Liver (tissue), 9 donors: ENCODE results near the gene TAGLN2. TPM values are rescaled to one million over a fixed set of nuclear protein-coding genes. Genes with fewer than 3 reads are reported as not detected.

Experiments
- DNase-seq: peaks from one replicate; pipeline ENCODE4 v3.0.0-alpha.2; 2017; ENCODE audit warnings: low spot score
- H3K27ac ChIP-seq, 2 donors: one replicate each; pipeline ENCODE4 v1.7.0; 2013; ENCODE audit warnings: inconsistent platforms in 2 of 2, low read length in 2 of 2, control low read depth in 1 of 2, low read depth in 1 of 2, mild to moderate bottlenecking in 1 of 2
- H3K27me3 ChIP-seq, 4 donors: one replicate each; pipeline versions ENCODE4 v1.6.1 to v1.7.0; 2013; ENCODE audit warnings: low read length in 3 of 4, inconsistent platforms in 1 of 4, mild to moderate bottlenecking in 1 of 4, moderate library complexity in 1 of 4; ENCODE audit not compliant: control insufficient read depth in 4 of 4, insufficient read depth in 4 of 4
- H3K36me3 ChIP-seq, 4 donors: one replicate each; pipeline versions ENCODE4 v1.6.1 to v1.7.0; 2013; ENCODE audit warnings: low read length in 3 of 4, mild to moderate bottlenecking in 3 of 4, low read depth in 1 of 4, moderate library complexity in 1 of 4; ENCODE audit not compliant: control insufficient read depth in 4 of 4, insufficient read depth in 3 of 4
- H3K4me1 ChIP-seq, 4 donors: one replicate each; pipeline versions ENCODE4 v1.6.1 to v1.7.0; 2013; ENCODE audit warnings: low read length in 3 of 4, mild to moderate bottlenecking in 3 of 4, moderate library complexity in 1 of 4; ENCODE audit not compliant: control insufficient read depth in 4 of 4, insufficient read depth in 4 of 4
- H3K4me3 ChIP-seq, 3 donors: one replicate each; pipeline versions ENCODE4 v1.6.1 to v1.7.0; 2013; ENCODE audit warnings: low read length in 3 of 3, control low read depth in 1 of 3, low read depth in 1 of 3, mild to moderate bottlenecking in 1 of 3
- H3K9ac ChIP-seq, 2 donors: one replicate each; pipeline ENCODE4 v1.7.0; 2013; ENCODE audit warnings: low read length in 2 of 2, mild to moderate bottlenecking in 2 of 2, moderate library complexity in 2 of 2, control low read depth in 1 of 2, low read depth in 1 of 2
- H3K9me3 ChIP-seq, 4 donors: one replicate each; pipeline versions ENCODE4 v1.6.1 to v1.7.0; 2013; ENCODE audit warnings: low read length in 3 of 4; ENCODE audit not compliant: control insufficient read depth in 4 of 4
- EGR1 ChIP-seq, 2 donors: IDR thresholded peaks; 2 replicates each; pipeline ENCODE4 v1.6.1; 2016 to 2018; ENCODE audit warnings: antibody characterized with exemption in 2 of 2, low read depth in 2 of 2
- FOXA1 ChIP-seq: IDR thresholded peaks from 2 replicates; pipeline ENCODE4 v1.6.1; 2016; ENCODE audit warnings: antibody characterized with exemption
- FOXA2 ChIP-seq: IDR thresholded peaks from 2 replicates; pipeline ENCODE4 v1.6.1; 2016; ENCODE audit warnings: antibody characterized with exemption
- GABPA ChIP-seq, 2 donors: IDR thresholded peaks in 1 of 2; conservative IDR thresholded peaks in 1 of 2; 2 replicates each; pipeline ENCODE4 v1.6.1; 2016; ENCODE audit warnings: antibody characterized with exemption in 2 of 2, mild to moderate bottlenecking in 1 of 2, moderate library complexity in 1 of 2
- HNF4A ChIP-seq, 2 donors: conservative IDR thresholded peaks; 2 replicates each; pipeline ENCODE4 v1.6.1; 2016; ENCODE audit warnings: antibody characterized with exemption in 2 of 2, mild to moderate bottlenecking in 2 of 2
- HNF4G ChIP-seq: IDR thresholded peaks from 2 replicates; pipeline ENCODE4 v1.6.1; 2016; ENCODE audit warnings: antibody characterized with exemption
- JUND ChIP-seq, 2 donors: IDR thresholded peaks; 2 replicates each; pipeline ENCODE4 v1.6.1; 2016; ENCODE audit warnings: antibody characterized with exemption in 2 of 2
- NR2F2 ChIP-seq: IDR thresholded peaks from 2 replicates; pipeline ENCODE4 v1.6.1; 2016; ENCODE audit warnings: antibody characterized with exemption
- RAD21 ChIP-seq, 2 donors: IDR thresholded peaks; 2 replicates each; pipeline ENCODE4 v1.6.1; 2016; ENCODE audit warnings: antibody characterized with exemption in 2 of 2, mild to moderate bottlenecking in 2 of 2
- RXRA ChIP-seq, 2 donors: IDR thresholded peaks; 2 replicates each; pipeline ENCODE4 v1.6.1; 2017 to 2018; ENCODE audit warnings: antibody characterized with exemption in 2 of 2, mild to moderate bottlenecking in 1 of 2
- SP1 ChIP-seq: IDR thresholded peaks from 2 replicates; pipeline ENCODE4 v1.6.1; 2018; ENCODE audit warnings: antibody characterized with exemption, mild to moderate bottlenecking
- TAF1 ChIP-seq: conservative IDR thresholded peaks from 2 replicates; pipeline ENCODE4 v1.6.1; 2016; ENCODE audit warnings: antibody characterized with exemption, mild to moderate bottlenecking
- YY1 ChIP-seq: IDR thresholded peaks from 2 replicates; pipeline ENCODE4 v1.6.1; 2016; ENCODE audit warnings: antibody characterized with exemption, mild to moderate bottlenecking
- WGBS: extraction: QIAGEN DNeasy Blood & Tissue Kit; methylation state at CpG from one replicate; pipeline ENCODE4 v1.1.7; 2013; 5-methylcytosine and 5-hydroxymethylcytosine counted together
- polyA plus RNA-seq, 2 donors: library from polyadenylated mRNA; stranded (reverse) in 1 of 2; unstranded in 1 of 2; fragments of 200-250 nt in 1 of 2; fragments of >200 nt in 1 of 2; fragmentation: Nextera tagmentation in 1 of 2; extraction: Ambion mirVana in 1 of 2; gene quantifications; one replicate each; pipeline versions ENCODE4 v1.2.1 to v1.2.3, GENCODE V29; 2013 to 2015
- total RNA-seq, 2 donors: library from RNA; depleted of rRNA; stranded (reverse); fragments of >200 nt; gene quantifications; one replicate each; pipeline ENCODE4 v1.2.3, GENCODE V29; 2014
- TF ChIP-seq, protein P1 (sequence below): IDR thresholded peaks from 2 replicates; pipeline ENCODE4 v1.6.1; 2016; ENCODE audit warnings: antibody characterized with exemption
- TF ChIP-seq, protein P2 (sequence below): IDR thresholded peaks from 2 replicates; pipeline ENCODE4 v1.6.1; 2016; ENCODE audit warnings: antibody characterized with exemption
- TF ChIP-seq, protein P3 (sequence below): IDR thresholded peaks from 2 replicates; pipeline ENCODE4 v1.6.1; 2016; ENCODE audit warnings: antibody characterized with exemption, mild to moderate bottlenecking
- TF ChIP-seq, protein P4 (sequence below): IDR thresholded peaks from 2 replicates; pipeline ENCODE4 v1.6.1; 2016; ENCODE audit warnings: antibody characterized with exemption
- TF ChIP-seq, protein P5 (sequence below): fragments of 150-350 bp; IDR thresholded peaks from 2 replicates; pipeline ENCODE4 v1.5.1; 2017; ENCODE audit warnings: improper control_type of control experiment, low read depth, low read length; ENCODE audit not compliant: missing input control
- donor health status: healthy.
- donor health status: healthy.
- donor health status: healthy.
- donor health status: healthy.
- donor health status: healthy.

Gene TAGLN2
- total and polyA plus RNA-seq, 4 donors = 46.4 to 113 (median 79.8) TPM

DNA sequence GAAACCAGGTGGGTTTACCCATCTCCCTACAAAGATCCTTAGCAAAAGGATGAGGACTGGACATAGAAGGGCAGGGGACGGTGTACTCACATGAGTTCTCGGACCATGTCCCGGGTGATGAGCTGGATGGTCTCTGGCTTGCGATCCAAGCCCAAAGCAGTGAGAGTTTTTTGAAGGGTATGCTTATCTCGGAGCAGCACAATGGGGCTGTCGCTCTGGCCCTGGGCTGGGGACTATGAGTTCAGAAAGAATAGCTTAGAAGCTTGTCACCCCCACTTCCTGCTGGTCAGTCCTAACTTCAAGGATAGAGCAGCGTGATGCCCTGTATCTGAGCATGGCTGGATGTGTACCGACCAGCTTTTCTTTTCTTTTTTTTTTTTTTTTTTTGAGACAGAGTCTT, 34.9 kb downstream of the TAGLN2 start:
- no peak overlapping the region for H3K9ac ChIP-seq
- no peaks in the 10 kb centered on the region for H3K36me3 ChIP-seq
- H3K4me3 ChIP-seq = no peak overlapping the region
- peaks cover 0 to 8% (median 0%) of the 10 kb centered on the region in 4 donors for H3K4me1 ChIP-seq
- 77% methylated on average over 8 of the region's 8 CpGs for WGBS
- H3K27me3 ChIP-seq = no peaks in the 10 kb centered on the region
- no peaks in the 10 kb centered on the region for H3K9me3 ChIP-seq
- no peak for DNase-seq
- TF ChIP-seq JUND (IDR thresholded peaks at IDR 0.05) (no peak), NR2F2 (no peak), RXRA (IDR thresholded peaks at IDR 0.05) (no peak), FOXA1 (no peak), GABPA (IDR thresholded peaks at IDR 0.05 in 1 of 2, conservative IDR thresholded peaks at IDR 0.05 in 1 of 2) (no peak), FOXA2 (no peak)
- peak overlapping the region in 1 of 2 donors; percentile 59 for H3K27ac ChIP-seq

DNA sequence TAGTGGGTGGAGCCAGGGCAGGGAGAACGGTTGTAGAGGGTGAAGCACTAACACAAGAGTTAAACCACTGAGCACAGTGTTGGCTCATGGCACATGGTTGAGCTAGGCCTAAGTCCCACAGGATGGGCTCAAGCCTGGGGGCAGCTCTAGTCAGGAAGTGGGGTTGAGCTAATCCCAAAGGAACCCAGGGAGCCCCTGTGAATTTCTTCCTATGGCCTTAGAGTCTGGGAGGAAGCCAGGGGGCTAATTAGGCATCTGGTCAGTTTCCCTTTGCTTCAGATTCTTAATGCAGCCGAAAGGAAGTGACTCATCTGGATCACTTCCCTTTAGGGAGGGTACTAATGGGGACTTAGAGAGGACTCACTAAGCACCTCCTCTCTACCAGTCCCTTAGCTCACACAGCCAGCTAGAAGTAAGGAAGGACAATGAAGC, 35.5 kb downstream of the TAGLN2 start:
- Histone ChIP-seq H3K4me1 (peaks cover 0 to 8% (median 0%) of the 10 kb centered on the region in 4 donors), H3K27ac (peak overlapping the region; percentile 52 to 59), H3K36me3 (no peaks in the 10 kb centered on the region), H3K4me3 (no peak overlapping the region), H3K27me3 (no peaks in the 10 kb centered on the region), H3K9me3 (no peaks in the 10 kb centered on the region), H3K9ac (no peak overlapping the region)
- TF ChIP-seq, protein P1, sequence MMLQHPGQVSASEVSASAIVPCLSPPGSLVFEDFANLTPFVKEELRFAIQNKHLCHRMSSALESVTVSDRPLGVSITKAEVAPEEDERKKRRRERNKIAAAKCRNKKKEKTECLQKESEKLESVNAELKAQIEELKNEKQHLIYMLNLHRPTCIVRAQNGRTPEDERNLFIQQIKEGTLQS = no peak
- TF ChIP-seq YY1 = no peak
- TF ChIP-seq, protein P2, sequence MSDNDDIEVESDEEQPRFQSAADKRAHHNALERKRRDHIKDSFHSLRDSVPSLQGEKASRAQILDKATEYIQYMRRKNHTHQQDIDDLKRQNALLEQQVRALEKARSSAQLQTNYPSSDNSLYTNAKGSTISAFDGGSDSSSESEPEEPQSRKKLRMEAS = peak; percentile 28
- no peak for TF ChIP-seq FOXA2
- TF ChIP-seq HNF4A (conservative IDR thresholded peaks at IDR 0.05) = no peak
- peak; percentile 27 to 57 for TF ChIP-seq GABPA (IDR thresholded peaks at IDR 0.05 in 1 of 2, conservative IDR thresholded peaks at IDR 0.05 in 1 of 2)
- TF ChIP-seq NR2F2 = peak; percentile 34
- TF ChIP-seq EGR1 (IDR thresholded peaks at IDR 0.05; ENCODE audit: low read depth in 2 of 2) = no peak
- peak in 1 of 2 donors; percentile 13 for TF ChIP-seq RXRA (IDR thresholded peaks at IDR 0.05)
- TF ChIP-seq HNF4G = no peak
- TF ChIP-seq TAF1 = no peak
- peak; percentile 34 for TF ChIP-seq SP1
- TF ChIP-seq FOXA1 = no peak
- TF ChIP-seq, protein P3, sequence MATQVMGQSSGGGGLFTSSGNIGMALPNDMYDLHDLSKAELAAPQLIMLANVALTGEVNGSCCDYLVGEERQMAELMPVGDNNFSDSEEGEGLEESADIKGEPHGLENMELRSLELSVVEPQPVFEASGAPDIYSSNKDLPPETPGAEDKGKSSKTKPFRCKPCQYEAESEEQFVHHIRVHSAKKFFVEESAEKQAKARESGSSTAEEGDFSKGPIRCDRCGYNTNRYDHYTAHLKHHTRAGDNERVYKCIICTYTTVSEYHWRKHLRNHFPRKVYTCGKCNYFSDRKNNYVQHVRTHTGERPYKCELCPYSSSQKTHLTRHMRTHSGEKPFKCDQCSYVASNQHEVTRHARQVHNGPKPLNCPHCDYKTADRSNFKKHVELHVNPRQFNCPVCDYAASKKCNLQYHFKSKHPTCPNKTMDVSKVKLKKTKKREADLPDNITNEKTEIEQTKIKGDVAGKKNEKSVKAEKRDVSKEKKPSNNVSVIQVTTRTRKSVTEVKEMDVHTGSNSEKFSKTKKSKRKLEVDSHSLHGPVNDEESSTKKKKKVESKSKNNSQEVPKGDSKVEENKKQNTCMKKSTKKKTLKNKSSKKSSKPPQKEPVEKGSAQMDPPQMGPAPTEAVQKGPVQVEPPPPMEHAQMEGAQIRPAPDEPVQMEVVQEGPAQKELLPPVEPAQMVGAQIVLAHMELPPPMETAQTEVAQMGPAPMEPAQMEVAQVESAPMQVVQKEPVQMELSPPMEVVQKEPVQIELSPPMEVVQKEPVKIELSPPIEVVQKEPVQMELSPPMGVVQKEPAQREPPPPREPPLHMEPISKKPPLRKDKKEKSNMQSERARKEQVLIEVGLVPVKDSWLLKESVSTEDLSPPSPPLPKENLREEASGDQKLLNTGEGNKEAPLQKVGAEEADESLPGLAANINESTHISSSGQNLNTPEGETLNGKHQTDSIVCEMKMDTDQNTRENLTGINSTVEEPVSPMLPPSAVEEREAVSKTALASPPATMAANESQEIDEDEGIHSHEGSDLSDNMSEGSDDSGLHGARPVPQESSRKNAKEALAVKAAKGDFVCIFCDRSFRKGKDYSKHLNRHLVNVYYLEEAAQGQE = no peak
- TF ChIP-seq, protein P4, sequence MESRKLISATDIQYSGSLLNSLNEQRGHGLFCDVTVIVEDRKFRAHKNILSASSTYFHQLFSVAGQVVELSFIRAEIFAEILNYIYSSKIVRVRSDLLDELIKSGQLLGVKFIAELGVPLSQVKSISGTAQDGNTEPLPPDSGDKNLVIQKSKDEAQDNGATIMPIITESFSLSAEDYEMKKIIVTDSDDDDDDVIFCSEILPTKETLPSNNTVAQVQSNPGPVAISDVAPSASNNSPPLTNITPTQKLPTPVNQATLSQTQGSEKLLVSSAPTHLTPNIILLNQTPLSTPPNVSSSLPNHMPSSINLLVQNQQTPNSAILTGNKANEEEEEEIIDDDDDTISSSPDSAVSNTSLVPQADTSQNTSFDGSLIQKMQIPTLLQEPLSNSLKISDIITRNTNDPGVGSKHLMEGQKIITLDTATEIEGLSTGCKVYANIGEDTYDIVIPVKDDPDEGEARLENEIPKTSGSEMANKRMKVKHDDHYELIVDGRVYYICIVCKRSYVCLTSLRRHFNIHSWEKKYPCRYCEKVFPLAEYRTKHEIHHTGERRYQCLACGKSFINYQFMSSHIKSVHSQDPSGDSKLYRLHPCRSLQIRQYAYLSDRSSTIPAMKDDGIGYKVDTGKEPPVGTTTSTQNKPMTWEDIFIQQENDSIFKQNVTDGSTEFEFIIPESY = no peak
- peak; percentile 28 to 37 for TF ChIP-seq RAD21 (IDR thresholded peaks at IDR 0.05)
- TF ChIP-seq JUND (IDR thresholded peaks at IDR 0.05) = peak; percentile 89 to 91
- TF ChIP-seq, protein P5, sequence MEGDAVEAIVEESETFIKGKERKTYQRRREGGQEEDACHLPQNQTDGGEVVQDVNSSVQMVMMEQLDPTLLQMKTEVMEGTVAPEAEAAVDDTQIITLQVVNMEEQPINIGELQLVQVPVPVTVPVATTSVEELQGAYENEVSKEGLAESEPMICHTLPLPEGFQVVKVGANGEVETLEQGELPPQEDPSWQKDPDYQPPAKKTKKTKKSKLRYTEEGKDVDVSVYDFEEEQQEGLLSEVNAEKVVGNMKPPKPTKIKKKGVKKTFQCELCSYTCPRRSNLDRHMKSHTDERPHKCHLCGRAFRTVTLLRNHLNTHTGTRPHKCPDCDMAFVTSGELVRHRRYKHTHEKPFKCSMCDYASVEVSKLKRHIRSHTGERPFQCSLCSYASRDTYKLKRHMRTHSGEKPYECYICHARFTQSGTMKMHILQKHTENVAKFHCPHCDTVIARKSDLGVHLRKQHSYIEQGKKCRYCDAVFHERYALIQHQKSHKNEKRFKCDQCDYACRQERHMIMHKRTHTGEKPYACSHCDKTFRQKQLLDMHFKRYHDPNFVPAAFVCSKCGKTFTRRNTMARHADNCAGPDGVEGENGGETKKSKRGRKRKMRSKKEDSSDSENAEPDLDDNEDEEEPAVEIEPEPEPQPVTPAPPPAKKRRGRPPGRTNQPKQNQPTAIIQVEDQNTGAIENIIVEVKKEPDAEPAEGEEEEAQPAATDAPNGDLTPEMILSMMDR = no peak
- no peak for DNase-seq
- 59% methylated on average over 2 of the region's 2 CpGs for WGBS
